SK-N-MC (cell line): ENCODE data around the gene FNDC10.
A peak's percentile ranks its signal among the peaks of the same experiment; 100 is the strongest.

ENCODE experiments used
- DNase-seq: peaks from one replicate; pipeline ENCODE4 v3.0.0-alpha.2; 2011; ENCODE audit warnings: low read depth, low spot score
- H3K27ac ChIP-seq: fragments of 200-600 bp; sonication (generic); 2 replicates; pipeline ENCODE4 v1.5.1; 2016; ENCODE audit warnings: mixed run types
- H3K36me3 ChIP-seq: fragments of 200-600 bp; sonication (generic); 2 replicates; pipeline ENCODE4 v1.6.1; 2017; ENCODE audit warnings: antibody characterized with exemption, low read length, mixed read lengths; ENCODE audit not compliant: insufficient read depth
- H3K4me3 ChIP-seq: fragments of 200-600 bp; sonication (generic); 2 replicates; pipeline ENCODE4 v1.5.1; 2016
- H3K9ac ChIP-seq: fragments of 200-600 bp; sonication (generic); 2 replicates; pipeline ENCODE4 v1.8.0; 2017; ENCODE audit warnings: mixed run types, mixed read lengths; ENCODE audit not compliant: insufficient read length
- H3K9me3 ChIP-seq: fragments of 200-600 bp; sonication (generic); 2 replicates; pipeline ENCODE4 v1.6.1; 2017; ENCODE audit warnings: low read depth, mild to moderate bottlenecking, antibody characterized with exemption, low read length, moderate library complexity, mixed read lengths
- EZH2 ChIP-seq: fragments of 200-600 bp; sonication (generic); IDR thresholded peaks from one replicate; pipeline ENCODE4 v1.6.1; 2017; ENCODE audit warnings: antibody characterized with exemption
- FOXP2 ChIP-seq: optimal IDR thresholded peaks from 2 replicates; pipeline ENCODE3; 2011; ENCODE audit warnings: mild to moderate bottlenecking, moderate library complexity; ENCODE audit not compliant: insufficient read depth; ENCODE audit errors: extremely low read length, control extremely low read depth
- POLR2AphosphoS5 ChIP-seq: IDR thresholded peaks from 2 replicates; pipeline ENCODE4 v1.6.1; 2012; ENCODE audit warnings: mild to moderate bottlenecking, low read depth, low read length, borderline replicate concordance

FNDC10 gene

DNA sequence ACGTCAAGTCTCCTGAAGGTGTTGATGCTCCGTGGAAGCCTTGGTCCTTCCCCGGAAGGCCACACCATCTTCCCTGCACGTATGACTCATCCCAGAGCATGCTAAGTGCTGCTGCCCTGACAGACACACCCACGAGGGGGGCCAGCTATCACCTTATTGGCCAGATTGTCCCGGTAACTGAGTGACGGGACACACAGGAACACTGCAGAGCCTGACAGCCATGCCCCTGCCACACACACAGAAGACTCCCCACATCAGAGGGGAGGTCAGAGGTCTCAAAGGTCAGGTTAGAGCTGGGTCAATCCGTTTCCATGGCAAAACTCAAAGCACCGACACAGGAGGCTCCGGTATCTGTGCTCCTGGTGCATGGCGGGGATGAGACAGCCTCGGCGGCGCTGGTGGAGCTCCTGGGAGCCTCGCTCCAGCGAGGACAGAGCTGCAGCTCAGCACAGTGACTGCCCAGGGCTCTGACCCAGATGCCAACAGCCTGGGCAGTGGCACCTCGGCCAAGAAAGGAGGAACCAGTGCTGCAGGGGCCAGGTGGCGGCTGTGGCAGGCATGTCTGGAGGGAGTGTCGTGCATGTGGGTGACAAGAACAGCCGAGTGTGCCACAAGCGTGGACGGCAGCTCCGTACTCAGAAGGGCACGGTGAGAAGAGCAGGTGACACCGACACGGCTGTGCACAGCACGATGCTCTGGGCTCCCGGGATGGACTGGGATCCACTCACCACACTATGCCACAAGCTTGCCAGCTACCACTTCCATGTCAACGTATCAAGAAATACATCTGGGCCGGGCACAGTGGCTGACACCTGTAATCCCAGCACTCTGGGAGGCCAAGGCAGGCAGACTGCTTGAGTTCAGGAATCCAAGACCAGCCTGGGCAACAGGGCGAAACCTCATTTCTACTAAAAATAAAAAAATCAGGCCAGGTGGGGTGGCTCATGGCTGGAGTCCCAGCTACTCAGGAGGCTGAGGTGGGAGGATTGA, 44.7 kb downstream of the FNDC10 start:
- Histone ChIP-seq H3K9me3 (no peaks in the 10 kb centered on the region), H3K9ac (no peak overlapping the region), H3K4me3 (no peak overlapping the region), H3K36me3 (no peaks in the 10 kb centered on the region), H3K27ac (no peak overlapping the region)
- DNase-seq = no peak
- TF ChIP-seq POLR2AphosphoS5 = no peak
- no peak for TF ChIP-seq EZH2
- TF ChIP-seq FOXP2 = no peak

DNA sequence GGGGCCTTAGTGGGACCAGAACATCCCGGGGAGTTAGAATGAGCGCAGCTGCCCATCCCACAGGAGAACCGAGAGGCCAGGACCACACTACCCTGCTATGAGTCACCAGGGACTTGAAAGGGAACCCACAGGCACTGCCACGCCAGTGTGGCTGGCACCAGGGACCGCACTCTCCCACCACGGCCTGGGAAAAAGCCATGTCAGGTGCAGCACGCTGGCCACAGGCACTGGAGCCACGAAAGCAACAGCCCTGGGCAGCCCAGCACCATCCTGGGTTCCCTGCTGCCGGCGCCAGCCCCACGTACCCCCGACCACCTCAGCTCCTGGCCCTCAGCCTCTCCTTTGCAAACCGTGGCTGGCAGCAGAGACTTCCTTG, 45.4 kb downstream of the FNDC10 start:
- H3K27ac ChIP-seq = no peak overlapping the region
- TF ChIP-seq FOXP2 (no peak), EZH2 (no peak), POLR2AphosphoS5 (no peak)
- H3K9ac ChIP-seq = no peak overlapping the region
- no peak for DNase-seq
- H3K36me3 ChIP-seq = no peaks in the 10 kb centered on the region
- H3K9me3 ChIP-seq = no peaks in the 10 kb centered on the region
- no peak overlapping the region for H3K4me3 ChIP-seq

DNA sequence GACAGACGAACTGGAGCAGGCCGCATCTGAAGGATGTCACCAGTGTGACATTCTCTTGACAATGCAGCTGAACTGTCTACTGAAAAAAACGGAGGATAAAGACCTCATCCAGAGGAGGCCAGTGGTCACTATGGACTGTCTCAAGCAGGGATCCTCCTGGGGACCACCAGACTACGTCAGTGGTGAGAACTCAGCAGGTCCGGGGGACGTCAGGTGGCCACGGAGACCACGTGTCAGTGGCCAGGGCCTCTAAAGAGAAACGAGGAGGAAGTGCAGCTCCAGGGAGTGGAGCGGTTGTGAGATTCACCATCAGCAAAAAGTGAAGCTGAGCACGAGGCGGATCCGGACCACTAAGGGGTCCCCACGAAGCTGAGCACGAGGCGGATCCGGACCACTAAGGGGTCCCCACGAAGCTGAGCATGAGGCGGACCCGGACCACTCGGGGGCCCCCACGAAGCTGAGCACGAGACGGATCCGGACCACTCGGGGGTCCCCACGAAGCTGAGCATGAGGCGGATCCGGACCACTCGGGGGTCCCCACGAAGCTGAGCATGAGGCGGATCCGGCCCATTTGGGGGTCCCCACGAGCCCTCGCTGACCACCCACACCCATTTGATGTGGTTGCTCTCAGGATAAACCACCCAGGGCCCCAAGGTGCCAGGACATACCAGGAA, 46.0 kb downstream of the FNDC10 start:
- H3K9ac ChIP-seq = no peak overlapping the region
- DNase-seq = no peak
- no peak overlapping the region for H3K27ac ChIP-seq
- TF ChIP-seq EZH2 = no peak
- TF ChIP-seq POLR2AphosphoS5 = no peak
- TF ChIP-seq FOXP2 = no peak
- H3K4me3 ChIP-seq = no peak overlapping the region
- no peaks in the 10 kb centered on the region for H3K9me3 ChIP-seq
- H3K36me3 ChIP-seq = no peaks in the 10 kb centered on the region

DNA sequence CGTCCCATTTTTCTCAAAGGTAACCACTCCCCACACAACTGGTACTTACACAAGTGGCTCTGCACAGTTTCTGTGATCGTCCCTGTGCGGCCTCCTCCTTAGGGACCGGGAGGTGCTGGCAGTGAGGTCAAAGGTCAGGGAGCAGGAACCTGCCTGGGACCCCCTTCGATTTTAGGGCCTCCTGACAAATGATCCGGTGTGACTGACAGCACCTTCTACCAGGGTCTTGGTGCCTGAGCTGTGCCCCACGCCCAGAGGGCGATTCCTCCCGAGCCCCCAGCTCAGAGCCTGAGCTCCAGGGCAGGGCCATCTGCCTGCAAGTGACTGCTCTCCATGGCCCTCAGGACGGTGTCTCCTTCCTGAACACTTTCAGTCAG, 47.7 kb downstream of the FNDC10 start:
- no peak for TF ChIP-seq FOXP2
- H3K9ac ChIP-seq = no peak overlapping the region
- no peak overlapping the region for H3K27ac ChIP-seq
- H3K9me3 ChIP-seq = no peaks in the 10 kb centered on the region
- no peaks in the 10 kb centered on the region for H3K36me3 ChIP-seq
- DNase-seq = no peak
- no peak overlapping the region for H3K4me3 ChIP-seq

DNA sequence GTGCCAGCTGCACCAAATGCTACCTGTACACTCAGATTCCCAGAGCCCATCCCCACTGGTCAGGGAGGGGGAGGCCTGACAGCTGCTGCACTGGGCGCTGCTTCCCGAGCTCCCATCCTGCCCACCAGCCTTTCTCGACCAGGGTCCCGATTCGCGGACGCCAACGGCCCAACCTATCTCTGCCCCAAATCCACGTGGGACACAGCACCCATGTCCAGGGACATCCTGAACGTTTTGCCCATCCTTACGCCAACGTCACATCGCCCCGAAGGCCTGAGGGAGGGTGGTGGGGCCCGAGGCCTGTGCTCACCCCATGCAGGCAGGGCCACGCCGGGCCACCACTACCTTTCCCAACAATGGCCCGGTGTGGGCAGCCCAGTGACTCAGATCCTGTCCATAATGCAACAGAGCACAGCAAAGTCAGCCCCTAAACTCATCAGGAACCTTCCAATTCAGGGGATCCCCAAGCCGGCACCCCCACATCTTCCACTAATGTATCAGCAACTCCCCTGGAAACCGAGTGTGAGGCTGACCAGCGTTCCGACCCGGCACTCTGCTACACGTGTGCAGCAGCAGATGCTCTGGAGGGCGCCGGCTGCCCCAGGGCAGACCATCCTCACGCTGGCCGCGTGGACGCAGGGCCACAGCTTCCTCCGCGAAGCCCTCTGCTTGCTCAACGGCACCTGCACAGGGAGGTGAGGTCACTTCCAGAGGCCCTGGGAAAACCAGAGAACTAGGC, 48.2 kb downstream of the FNDC10 start:
- no peak for DNase-seq
- Histone ChIP-seq H3K9ac (no peak overlapping the region), H3K27ac (no peak overlapping the region)

DNA sequence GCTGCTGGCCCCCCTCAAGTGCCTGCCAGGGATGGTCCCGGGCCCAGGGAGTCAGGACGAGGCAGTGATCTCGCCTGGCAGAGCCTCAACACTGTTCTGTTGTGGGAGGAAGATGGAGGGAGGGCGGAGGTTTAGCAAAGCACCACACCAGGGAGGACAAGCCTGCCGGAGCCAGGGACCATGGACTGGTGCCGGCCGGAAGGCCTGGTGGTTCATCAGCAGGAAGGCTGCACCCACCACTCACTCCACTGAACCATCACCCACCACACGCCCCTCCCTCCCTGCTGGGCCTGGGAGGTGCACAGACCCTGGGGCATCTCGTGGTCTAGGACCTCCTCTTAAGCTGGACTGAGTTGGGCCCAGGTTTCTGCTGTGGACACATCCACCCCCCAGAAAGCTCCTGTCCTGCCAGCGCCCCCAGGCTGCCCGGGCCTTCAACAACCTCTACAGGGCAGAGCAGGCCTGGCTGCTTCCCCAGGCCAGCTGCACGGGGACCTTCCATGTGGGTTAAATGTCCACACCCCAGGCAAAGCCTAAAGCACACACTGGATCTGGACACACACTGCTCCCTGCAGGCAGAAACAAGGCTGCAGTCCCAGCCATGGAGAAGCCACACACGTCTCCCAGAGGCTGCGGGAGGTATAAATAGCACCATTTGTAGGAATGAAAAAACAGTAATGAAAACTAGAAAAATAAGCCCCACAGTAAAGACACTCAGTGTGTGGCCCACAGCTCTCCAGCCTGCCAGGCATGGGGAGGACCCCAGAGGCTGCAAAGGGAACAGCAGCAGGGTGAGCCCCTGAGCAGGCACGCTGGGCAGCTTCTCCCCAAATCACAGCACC, 49.1 kb downstream of the FNDC10 start:
- no peak for DNase-seq
- Histone ChIP-seq H3K9me3 (no peaks in the 10 kb centered on the region), H3K27ac (peak overlapping the region; percentile 54; the same call in 1 of the 2 replicates), H3K4me3 (no peak overlapping the region), H3K36me3 (no peaks in the 10 kb centered on the region), H3K9ac (no peak overlapping the region)
- TF ChIP-seq POLR2AphosphoS5 = no peak
- no peak for TF ChIP-seq EZH2
- TF ChIP-seq FOXP2 = no peak

More for the DNA sequence above, 48.2 kb downstream of the FNDC10 start:
- Histone ChIP-seq H3K4me3 (no peak overlapping the region), H3K36me3 (no peaks in the 10 kb centered on the region), H3K9me3 (no peaks in the 10 kb centered on the region)
- TF ChIP-seq FOXP2 (no peak), EZH2 (no peak), POLR2AphosphoS5 (no peak)

DNA sequence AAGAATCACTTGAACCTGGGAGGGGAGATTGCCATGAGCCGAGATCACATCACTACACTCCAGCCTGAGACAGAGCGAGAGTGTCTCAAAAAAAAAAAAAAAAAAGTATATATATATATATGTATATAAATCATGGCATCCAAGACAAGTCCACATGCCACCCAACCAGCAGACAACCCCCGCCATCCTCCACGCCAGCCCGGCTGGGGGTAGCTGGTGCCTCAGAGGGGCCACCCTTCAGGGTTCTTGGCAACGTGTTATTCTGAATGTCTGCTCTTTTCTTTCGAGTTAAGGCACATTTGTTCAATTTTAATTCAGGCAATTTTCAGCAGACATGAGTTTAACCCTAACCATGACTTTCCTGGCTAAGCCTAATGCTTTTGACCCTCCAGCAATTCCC, 49.8 kb downstream of the FNDC10 start:
- 0 out of 2 replicates have a peak overlapping the region, but pooled peaks have one; percentile 54 for H3K27ac ChIP-seq
- no peak overlapping the region for H3K4me3 ChIP-seq
- H3K36me3 ChIP-seq = no peaks in the 10 kb centered on the region
- TF ChIP-seq FOXP2 (no peak), EZH2 (no peak), POLR2AphosphoS5 (no peak)
- H3K9me3 ChIP-seq = no peaks in the 10 kb centered on the region
- DNase-seq = no peak
- no peak overlapping the region for H3K9ac ChIP-seq

DNA sequence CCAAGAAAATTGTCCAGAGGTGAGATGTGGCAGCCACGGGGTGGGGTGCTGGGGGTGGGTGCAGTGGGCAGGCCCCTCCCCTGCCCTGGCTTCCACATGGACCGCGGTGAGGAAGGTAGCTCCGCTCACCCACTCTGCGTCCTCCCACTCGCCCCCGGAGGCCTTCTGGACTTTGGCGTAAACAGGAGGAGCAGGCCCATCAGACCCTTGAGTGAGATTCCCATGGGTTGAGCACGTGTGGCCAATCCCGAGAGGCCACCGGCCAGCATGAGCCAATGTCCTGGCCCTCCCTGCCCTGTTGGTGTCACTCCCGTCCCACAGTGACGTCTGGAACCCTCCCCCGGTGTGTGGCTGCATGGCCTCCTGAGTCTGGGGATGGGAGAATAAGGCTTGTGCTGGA, 51.3 kb downstream of the FNDC10 start:
- DNase-seq = no peak
- TF ChIP-seq POLR2AphosphoS5 = no peak
- Histone ChIP-seq H3K9me3 (no peaks in the 10 kb centered on the region), H3K27ac (no peak overlapping the region), H3K36me3 (no peaks in the 10 kb centered on the region), H3K4me3 (no peak overlapping the region), H3K9ac (no peak overlapping the region)
